GM12872 (cell line): ENCODE measurements around the gene IRF5.

ENCODE experiments used
- CTCF ChIP-seq: IDR thresholded peaks from 3 replicates; pipeline ENCODE4 v1.5.1; 2011; ENCODE audit warnings: low read depth, mild to moderate bottlenecking, low read length, moderate library complexity; ENCODE audit not compliant: insufficient read depth

Gene IRF5

GRCh38 chr7:128920913-128921582, 16.7 kb upstream of the IRF5 start:
- no peak for TF ChIP-seq CTCF

- no peak for TF ChIP-seq CTCF
Measured at GRCh38 chr7:128921866-128922440, 15.8 kb upstream of the IRF5 start.

GRCh38 chr7:128922496-128923410, 15.0 kb upstream of the IRF5 start:
- TF ChIP-seq CTCF: no peak

GRCh38 chr7:128923411-128923800, 14.3 kb upstream of the IRF5 start:
- TF ChIP-seq CTCF: no peak

GRCh38 chr7:128924707-128925588, 12.8 kb upstream of the IRF5 start:
- TF ChIP-seq CTCF: no peak

GRCh38 chr7:128928159-128928813, 9.4 kb upstream of the IRF5 start:
- TF ChIP-seq CTCF: no peak
